Astrocyte of the cerebellum (primary cell): ENCODE data around the gene RPS6KA2.

Experiments
- DNase-seq: peaks from one replicate; pipeline ENCODE4 v3.0.0-alpha.2; 2011; ENCODE audit warnings: low read depth
- H3K4me3 ChIP-seq: 2 replicates; pipeline ENCODE4 v1.5.1; 2011; ENCODE audit warnings: mild to moderate bottlenecking, low read depth, low read length, moderate library complexity
- in situ Hi-C: cut with HindIII; loops from 2 replicates; pipeline ENCODE4 v1.10.0; 2017; ENCODE audit warnings: low sequenced_read_pairs
- TF ChIP-seq, protein P1 (sequence below): IDR thresholded peaks from 2 replicates; pipeline ENCODE4 v1.5.1; 2012; ENCODE audit warnings: low read length, low read depth, moderate library complexity, mild to moderate bottlenecking; ENCODE audit errors: missing control alignments

RPS6KA2 gene

DNA sequence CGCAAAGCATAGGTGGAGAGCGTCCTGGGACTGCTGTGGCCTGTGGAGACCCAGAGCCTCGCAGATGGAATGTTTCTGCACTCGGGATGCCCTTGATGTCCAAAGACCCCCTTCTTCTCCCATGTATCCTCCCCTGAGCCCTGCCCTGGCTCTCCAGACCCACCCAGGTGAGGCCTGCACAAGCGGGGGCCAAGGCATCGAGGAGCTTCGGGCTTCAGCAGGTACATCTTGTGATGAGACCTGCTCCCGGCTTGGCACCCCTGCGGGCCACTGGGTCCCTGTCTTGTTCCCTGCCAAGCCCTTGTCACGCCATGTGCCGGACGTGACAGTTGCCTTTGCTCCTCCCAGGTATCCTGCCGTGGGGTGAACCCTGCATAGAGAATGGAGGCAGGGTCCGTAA lies 125.8 kb downstream of the RPS6KA2 start:
- in situ Hi-C loops = no loop called here
- no peak for DNase-seq
- TF ChIP-seq, protein P1, sequence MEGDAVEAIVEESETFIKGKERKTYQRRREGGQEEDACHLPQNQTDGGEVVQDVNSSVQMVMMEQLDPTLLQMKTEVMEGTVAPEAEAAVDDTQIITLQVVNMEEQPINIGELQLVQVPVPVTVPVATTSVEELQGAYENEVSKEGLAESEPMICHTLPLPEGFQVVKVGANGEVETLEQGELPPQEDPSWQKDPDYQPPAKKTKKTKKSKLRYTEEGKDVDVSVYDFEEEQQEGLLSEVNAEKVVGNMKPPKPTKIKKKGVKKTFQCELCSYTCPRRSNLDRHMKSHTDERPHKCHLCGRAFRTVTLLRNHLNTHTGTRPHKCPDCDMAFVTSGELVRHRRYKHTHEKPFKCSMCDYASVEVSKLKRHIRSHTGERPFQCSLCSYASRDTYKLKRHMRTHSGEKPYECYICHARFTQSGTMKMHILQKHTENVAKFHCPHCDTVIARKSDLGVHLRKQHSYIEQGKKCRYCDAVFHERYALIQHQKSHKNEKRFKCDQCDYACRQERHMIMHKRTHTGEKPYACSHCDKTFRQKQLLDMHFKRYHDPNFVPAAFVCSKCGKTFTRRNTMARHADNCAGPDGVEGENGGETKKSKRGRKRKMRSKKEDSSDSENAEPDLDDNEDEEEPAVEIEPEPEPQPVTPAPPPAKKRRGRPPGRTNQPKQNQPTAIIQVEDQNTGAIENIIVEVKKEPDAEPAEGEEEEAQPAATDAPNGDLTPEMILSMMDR = no peak
- H3K4me3 ChIP-seq = no peak overlapping the region

DNA sequence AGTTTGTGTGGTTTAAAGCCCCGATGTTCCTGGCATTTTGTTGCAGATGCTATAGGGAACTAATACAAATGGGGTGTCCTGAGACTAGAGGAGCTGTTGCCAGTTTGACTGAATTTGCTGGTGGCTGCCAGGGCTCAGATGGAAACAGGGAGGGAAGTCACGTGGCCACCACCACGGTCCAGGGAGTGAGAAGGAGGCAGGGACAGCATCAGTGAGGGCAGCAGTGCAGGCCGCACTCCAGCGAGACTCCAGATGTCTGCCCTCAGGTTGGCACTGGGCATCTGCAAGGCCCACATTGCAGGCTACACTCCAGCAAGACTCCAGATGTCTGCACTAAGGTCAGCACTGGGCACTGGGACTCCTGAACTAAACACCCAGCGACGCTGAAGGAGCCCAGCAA lies 126.8 kb downstream of the RPS6KA2 start:
- TF ChIP-seq, protein P1 = no peak
- DNase-seq = no peak
- in situ Hi-C loops = no loop called here
- no peak overlapping the region for H3K4me3 ChIP-seq

DNA sequence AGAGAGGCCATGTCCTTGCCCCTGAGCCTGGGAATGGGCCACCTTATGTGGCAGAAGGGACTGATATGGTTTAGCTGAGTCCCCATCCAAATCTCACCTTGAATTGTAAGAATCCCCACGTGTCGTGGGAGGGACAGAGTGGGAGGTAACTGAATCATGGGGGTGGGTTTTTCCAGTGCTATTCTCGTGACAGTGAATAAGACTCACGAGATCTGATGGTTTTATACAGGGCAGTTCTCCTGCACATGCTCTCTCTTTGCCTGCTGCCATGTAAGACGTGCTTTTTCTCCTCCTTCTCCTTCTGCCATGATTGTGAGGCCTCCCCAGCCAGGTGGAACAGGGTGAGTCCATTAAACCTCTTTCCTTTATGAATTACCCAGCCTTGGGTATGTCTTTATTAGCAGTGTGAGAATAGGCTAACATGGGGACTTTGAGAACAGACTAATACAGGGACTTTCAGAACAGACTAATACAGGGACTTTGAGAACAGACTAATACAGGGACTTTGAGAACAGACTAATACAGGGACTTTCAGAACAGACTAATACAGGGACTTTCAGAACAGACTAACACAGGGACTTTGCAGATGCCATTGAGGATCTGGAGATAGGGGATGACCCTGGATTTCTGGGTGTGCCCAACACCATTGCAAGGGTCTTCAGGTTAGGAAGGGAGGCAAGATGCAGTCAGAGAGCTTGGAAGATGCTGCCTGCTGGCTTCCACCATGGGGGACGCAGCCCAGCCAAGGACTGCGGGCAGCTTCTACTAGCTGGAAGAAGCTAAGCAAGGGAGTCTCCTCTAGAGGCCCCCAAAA lies 127.5 kb downstream of the RPS6KA2 start:
- no peak overlapping the region for H3K4me3 ChIP-seq
- in situ Hi-C loops = no loop called here
- DNase-seq = no peak
- TF ChIP-seq, protein P1 = no peak

DNA sequence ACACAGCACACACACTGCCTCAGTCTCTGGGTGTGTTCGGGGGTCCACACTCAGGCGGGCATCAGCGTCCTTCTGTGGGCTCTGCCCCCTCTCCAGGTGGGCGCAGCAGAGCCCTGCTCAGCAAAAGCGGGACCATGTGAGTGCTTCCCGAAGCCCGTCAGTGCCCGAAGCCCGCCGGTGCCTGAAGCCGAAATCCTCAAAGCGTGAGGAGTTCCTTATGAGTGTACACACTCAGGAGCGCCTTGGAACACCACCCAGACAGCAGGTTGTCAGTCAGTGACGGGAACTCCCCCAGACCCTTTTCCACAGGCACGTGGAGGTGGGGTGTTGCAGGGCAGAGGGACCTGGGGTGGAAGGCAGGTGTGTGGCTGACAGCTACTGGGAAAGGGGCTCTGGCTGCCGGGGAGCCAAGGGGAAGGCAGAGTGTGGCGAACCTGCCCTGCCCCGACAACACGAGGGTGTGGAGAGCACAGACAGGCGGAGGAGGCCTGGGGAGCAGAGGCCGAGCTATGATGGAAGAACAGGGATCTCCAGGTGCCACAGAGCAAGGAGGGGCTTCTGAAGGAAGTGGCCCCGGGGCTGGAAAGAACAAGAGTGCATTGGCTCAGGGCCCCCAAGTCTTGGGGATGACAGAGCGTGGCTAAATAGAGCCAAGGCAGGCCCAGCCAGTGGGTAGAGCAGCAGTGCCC lies 128.2 kb downstream of the RPS6KA2 start:
- no peak overlapping the region for H3K4me3 ChIP-seq
- no peak for DNase-seq
- in situ Hi-C loops = no loop called here
- TF ChIP-seq, protein P1 = no peak

DNA sequence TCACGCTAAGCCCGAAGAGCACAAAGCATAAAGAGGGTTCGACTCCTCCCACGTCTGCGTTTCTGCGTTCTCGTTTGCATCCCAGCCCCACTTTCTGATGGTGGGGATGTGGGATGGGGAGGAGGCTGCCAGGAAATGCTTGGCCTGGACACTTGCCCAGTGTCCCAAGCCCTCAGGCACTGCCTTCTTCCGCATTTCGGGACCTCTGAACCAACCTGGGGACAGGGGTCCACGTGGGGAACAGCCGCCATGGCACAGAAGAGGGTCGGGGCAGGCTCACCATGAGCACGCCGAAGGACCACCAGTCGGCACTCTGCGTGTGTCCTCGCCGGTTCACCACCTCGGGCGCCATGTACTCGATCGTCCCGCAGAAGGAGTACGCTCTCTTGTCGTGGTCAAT lies 128.8 kb downstream of the RPS6KA2 start:
- in situ Hi-C loops = no loop called here
- no peak overlapping the region for H3K4me3 ChIP-seq
- TF ChIP-seq, protein P1 = no peak
- no peak for DNase-seq

DNA sequence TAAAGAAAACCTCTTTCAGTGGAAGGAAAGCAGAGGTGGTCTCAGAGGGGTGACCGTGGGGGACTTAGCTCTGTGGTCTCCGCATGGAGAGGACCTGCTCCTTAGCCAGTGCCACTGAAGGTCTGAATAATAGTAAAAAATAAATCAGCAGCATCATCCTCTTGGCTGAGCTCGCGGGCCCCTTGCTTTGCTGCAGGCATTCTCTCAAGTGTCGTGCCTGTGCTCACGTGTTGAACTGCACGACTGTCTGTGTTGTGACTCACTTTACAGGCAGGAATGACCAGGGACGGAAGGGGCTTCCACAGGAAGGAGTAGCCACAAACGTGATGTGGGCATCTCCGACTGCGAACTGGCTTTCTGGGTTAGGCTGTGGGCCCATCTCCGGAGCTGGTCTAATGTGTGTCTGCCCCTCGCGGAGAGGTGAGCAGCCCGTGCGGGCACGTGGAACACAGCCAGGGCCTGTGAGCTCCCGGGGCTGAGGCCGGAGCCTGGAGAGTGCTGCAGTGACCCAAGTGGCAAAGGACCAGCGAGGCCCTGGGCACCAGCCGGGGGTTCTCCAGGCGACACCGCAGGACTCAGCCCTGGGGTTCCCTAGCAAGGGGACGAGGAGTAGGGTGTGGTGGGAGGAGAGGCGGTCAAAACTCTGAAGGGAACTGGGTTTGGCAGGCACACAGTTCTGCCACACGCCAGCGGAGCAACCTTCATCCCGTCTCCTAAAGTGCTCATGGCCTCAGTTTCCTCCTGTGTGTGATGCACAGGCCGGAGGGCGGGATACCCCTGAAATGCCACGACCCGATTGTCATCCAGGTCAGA lies 129.8 kb downstream of the RPS6KA2 start:
- no peak for DNase-seq
- TF ChIP-seq, protein P1 = no peak
- in situ Hi-C loops = no loop called here
- H3K4me3 ChIP-seq = no peak overlapping the region
